ENCODE results near the gene EIF3D. TPM values are rescaled to one million over a fixed set of nuclear protein-coding genes. Genes with fewer than 3 reads are reported as not detected.
A peak's percentile ranks its signal among the peaks of the same experiment; 100 is the strongest.

The EIF3D gene
- total and polyA plus RNA-seq, 2 of the 13 experiments (the other 11 are each of a cell fraction or from before 2014, with no cell fraction given): 118 to 274 TPM

DNA sequence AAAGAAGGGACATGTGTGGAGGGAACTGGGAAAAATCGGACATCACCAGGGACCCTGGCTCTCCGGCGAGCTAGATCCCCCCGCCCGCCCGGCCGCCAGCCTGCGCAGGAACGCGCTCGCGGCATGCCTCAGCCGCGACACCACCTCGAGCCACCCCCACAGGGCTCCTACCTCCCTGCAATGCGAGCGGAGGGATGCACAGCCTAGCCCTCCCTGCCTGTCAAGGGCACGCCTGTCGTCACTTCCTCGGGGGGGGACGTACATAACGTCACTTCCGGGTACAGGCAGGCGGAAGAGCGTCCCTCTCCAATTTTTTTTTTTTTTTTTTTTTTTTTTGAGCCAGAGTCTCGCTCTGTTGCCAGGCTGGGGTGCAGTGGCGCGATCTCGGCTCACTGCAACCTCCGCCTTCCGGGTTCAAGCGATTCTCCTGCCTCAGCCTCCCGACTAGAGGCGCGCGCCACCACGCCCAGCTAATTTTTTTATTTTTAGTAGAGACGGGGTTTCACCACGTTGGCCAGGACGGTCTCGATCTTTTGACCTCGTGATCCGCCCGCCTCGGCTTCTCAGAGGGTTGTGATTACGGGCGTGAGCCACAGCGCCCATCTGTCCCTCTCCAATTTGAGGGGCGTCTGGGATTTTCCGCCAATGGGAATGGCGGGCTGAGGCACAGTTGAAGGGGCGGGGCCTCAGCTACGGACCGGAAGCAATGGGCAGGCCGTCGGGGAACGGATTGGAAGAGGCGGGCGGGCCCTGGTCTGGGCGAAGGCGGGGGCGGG is 47.4 kb downstream of the EIF3D start, which contains the start of gene TXN2 (continued):
- TF ChIP-seq, protein P1, sequence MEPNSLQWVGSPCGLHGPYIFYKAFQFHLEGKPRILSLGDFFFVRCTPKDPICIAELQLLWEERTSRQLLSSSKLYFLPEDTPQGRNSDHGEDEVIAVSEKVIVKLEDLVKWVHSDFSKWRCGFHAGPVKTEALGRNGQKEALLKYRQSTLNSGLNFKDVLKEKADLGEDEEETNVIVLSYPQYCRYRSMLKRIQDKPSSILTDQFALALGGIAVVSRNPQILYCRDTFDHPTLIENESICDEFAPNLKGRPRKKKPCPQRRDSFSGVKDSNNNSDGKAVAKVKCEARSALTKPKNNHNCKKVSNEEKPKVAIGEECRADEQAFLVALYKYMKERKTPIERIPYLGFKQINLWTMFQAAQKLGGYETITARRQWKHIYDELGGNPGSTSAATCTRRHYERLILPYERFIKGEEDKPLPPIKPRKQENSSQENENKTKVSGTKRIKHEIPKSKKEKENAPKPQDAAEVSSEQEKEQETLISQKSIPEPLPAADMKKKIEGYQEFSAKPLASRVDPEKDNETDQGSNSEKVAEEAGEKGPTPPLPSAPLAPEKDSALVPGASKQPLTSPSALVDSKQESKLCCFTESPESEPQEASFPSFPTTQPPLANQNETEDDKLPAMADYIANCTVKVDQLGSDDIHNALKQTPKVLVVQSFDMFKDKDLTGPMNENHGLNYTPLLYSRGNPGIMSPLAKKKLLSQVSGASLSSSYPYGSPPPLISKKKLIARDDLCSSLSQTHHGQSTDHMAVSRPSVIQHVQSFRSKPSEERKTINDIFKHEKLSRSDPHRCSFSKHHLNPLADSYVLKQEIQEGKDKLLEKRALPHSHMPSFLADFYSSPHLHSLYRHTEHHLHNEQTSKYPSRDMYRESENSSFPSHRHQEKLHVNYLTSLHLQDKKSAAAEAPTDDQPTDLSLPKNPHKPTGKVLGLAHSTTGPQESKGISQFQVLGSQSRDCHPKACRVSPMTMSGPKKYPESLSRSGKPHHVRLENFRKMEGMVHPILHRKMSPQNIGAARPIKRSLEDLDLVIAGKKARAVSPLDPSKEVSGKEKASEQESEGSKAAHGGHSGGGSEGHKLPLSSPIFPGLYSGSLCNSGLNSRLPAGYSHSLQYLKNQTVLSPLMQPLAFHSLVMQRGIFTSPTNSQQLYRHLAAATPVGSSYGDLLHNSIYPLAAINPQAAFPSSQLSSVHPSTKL (CRISPR knock-in tag; IDR thresholded peaks at IDR 0.05): peak; percentile 36; the same call in 1 of the 2 replicates
- TF ChIP-seq SIX4 (CRISPR knock-in tag; IDR thresholded peaks at IDR 0.05): 0 out of 2 replicates have a peak, but pooled peaks have one; percentile 19
- TF ChIP-seq ZNF3 (CRISPR knock-in tag; IDR thresholded peaks at IDR 0.05): 0 out of 2 replicates have a peak, but pooled peaks have one; percentile 4
- TF ChIP-seq ZNF10 (CRISPR knock-in tag; IDR thresholded peaks at IDR 0.05; ENCODE audit: borderline replicate concordance, low read depth): no peak
- TF ChIP-seq, protein P2, sequence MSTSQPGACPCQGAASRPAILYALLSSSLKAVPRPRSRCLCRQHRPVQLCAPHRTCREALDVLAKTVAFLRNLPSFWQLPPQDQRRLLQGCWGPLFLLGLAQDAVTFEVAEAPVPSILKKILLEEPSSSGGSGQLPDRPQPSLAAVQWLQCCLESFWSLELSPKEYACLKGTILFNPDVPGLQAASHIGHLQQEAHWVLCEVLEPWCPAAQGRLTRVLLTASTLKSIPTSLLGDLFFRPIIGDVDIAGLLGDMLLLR (CRISPR knock-in tag; IDR thresholded peaks at IDR 0.05): peak; percentile 60; the same call in 1 of the 2 replicates
- peak; percentile 73; the same call in 1 of the 2 replicates for TF ChIP-seq ARNT2 (CRISPR knock-in tag; IDR thresholded peaks at IDR 0.05; ENCODE audit: low read depth)
- TF ChIP-seq SRSF1 (optimal IDR thresholded peaks at IDR 0.05; ENCODE audit: low read depth, low read length): peak; percentile 67
- peak; percentile 95 for TF ChIP-seq ATF1 (CRISPR knock-in tag; IDR thresholded peaks at IDR 0.05)
- TF ChIP-seq, protein P3, sequence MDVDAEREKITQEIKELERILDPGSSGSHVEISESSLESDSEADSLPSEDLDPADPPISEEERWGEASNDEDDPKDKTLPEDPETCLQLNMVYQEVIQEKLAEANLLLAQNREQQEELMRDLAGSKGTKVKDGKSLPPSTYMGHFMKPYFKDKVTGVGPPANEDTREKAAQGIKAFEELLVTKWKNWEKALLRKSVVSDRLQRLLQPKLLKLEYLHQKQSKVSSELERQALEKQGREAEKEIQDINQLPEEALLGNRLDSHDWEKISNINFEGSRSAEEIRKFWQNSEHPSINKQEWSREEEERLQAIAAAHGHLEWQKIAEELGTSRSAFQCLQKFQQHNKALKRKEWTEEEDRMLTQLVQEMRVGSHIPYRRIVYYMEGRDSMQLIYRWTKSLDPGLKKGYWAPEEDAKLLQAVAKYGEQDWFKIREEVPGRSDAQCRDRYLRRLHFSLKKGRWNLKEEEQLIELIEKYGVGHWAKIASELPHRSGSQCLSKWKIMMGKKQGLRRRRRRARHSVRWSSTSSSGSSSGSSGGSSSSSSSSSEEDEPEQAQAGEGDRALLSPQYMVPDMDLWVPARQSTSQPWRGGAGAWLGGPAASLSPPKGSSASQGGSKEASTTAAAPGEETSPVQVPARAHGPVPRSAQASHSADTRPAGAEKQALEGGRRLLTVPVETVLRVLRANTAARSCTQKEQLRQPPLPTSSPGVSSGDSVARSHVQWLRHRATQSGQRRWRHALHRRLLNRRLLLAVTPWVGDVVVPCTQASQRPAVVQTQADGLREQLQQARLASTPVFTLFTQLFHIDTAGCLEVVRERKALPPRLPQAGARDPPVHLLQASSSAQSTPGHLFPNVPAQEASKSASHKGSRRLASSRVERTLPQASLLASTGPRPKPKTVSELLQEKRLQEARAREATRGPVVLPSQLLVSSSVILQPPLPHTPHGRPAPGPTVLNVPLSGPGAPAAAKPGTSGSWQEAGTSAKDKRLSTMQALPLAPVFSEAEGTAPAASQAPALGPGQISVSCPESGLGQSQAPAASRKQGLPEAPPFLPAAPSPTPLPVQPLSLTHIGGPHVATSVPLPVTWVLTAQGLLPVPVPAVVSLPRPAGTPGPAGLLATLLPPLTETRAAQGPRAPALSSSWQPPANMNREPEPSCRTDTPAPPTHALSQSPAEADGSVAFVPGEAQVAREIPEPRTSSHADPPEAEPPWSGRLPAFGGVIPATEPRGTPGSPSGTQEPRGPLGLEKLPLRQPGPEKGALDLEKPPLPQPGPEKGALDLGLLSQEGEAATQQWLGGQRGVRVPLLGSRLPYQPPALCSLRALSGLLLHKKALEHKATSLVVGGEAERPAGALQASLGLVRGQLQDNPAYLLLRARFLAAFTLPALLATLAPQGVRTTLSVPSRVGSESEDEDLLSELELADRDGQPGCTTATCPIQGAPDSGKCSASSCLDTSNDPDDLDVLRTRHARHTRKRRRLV (CRISPR knock-in tag; IDR thresholded peaks at IDR 0.05): peak; percentile 75; the same call in 1 of the 2 replicates
- no peak; the same call in 1 of the 2 replicates for TF ChIP-seq SIN3B (IDR thresholded peaks at IDR 0.05; ENCODE audit: low read length)
- no peak for TF ChIP-seq FOXP1 (IDR thresholded peaks at IDR 0.05)
- no peak for TF ChIP-seq FOXP1 (CRISPR knock-in tag; IDR thresholded peaks at IDR 0.05)
- TF ChIP-seq RELA (CRISPR knock-in tag; IDR thresholded peaks at IDR 0.05): no peak
- TF ChIP-seq ZBTB20 (CRISPR knock-in tag; IDR thresholded peaks at IDR 0.05; ENCODE audit: borderline replicate concordance, low read depth): peak; percentile 64; the same call in 1 of the 2 replicates
- TF ChIP-seq THAP11 (CRISPR knock-in tag; IDR thresholded peaks at IDR 0.05): peak; percentile 89
- TF ChIP-seq, protein P4, sequence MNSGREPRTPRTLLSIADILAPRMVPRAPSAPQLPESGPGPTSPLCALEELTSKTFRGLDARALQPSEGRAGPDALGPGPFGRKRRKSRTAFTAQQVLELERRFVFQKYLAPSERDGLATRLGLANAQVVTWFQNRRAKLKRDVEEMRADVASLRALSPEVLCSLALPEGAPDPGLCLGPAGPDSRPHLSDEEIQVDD (CRISPR knock-in tag; IDR thresholded peaks at IDR 0.05; ENCODE audit: borderline replicate concordance): no peak
- TF ChIP-seq ARHGAP35 (CRISPR knock-in tag; IDR thresholded peaks at IDR 0.05; ENCODE audit: borderline replicate concordance): no peak
- no peak for TF ChIP-seq SIX1 (CRISPR knock-in tag; IDR thresholded peaks at IDR 0.05; ENCODE audit: borderline replicate concordance)
- TF ChIP-seq, protein P5, sequence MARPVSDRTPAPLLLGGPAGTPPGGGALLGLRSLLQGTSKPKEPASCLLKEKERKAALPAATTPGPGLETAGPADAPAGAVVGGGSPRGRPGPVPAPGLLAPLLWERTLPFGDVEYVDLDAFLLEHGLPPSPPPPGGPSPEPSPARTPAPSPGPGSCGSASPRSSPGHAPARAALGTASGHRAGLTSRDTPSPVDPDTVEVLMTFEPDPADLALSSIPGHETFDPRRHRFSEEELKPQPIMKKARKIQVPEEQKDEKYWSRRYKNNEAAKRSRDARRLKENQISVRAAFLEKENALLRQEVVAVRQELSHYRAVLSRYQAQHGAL (CRISPR knock-in tag; IDR thresholded peaks at IDR 0.05; ENCODE audit: not compliant biosample characterization): no peak
